Fibroblast of lung (primary cell): Measurements from ENCODE around the gene AGTPBP1. TPM values are rescaled to one million over a fixed set of nuclear protein-coding genes. Genes with fewer than 3 reads are reported as not detected.

Experiments
- DNase-seq, 2 donors: peaks; one replicate each; pipeline versions ENCODE4 v3.0.0 to v3.0.0-alpha.2; 2010; ENCODE audit warnings: low read depth in 2 of 2
- H2AFZ ChIP-seq: 2 replicates; pipeline ENCODE4 v1.5.1; 2012; ENCODE audit warnings: low read length, control low read depth, inconsistent platforms
- H3K27ac ChIP-seq: 2 replicates; pipeline ENCODE4 v1.5.1; 2011; ENCODE audit warnings: low read length, control low read depth; ENCODE audit not compliant: insufficient read depth
- H3K27me3 ChIP-seq: 2 replicates; pipeline ENCODE4 v1.5.1; 2011; ENCODE audit warnings: mild to moderate bottlenecking, low read length; ENCODE audit not compliant: control insufficient read depth, insufficient read depth
- H3K36me3 ChIP-seq: 2 replicates; pipeline ENCODE4 v1.5.1; 2011; ENCODE audit warnings: low read length; ENCODE audit not compliant: control insufficient read depth, insufficient read depth
- H3K4me1 ChIP-seq: 2 replicates; pipeline ENCODE4 v1.5.1; 2011; ENCODE audit warnings: low read length; ENCODE audit not compliant: control insufficient read depth, insufficient read depth; ENCODE audit errors: extremely low read depth
- H3K4me2 ChIP-seq: 2 replicates; pipeline ENCODE4 v1.5.1; 2011; ENCODE audit warnings: low read length, control low read depth; ENCODE audit not compliant: insufficient read depth; ENCODE audit errors: extremely low read depth
- H3K4me3 ChIP-seq, 4 experiments: fragments of 200-600 bp in 1 of 4; sonication (generic) in 1 of 4; replicated peaks in 1 of 4; 2 replicates each; pipeline ENCODE4 v1.5.1; 2011 to 2016; ENCODE audit warnings: low read length in 4 of 4, low read depth in 3 of 4, mild to moderate bottlenecking in 3 of 4, control low read depth in 2 of 4, inconsistent platforms in 1 of 4, mixed read lengths in 1 of 4; ENCODE audit not compliant: insufficient read depth in 1 of 4; ENCODE audit errors: control extremely low read depth in 1 of 4
- H3K79me2 ChIP-seq: 2 replicates; pipeline ENCODE4 v1.5.1; 2012; ENCODE audit warnings: mild to moderate bottlenecking, low read length, inconsistent platforms; ENCODE audit not compliant: control insufficient read depth, insufficient read depth
- H3K9ac ChIP-seq: 2 replicates; pipeline ENCODE4 v1.5.1; 2011; ENCODE audit warnings: mild to moderate bottlenecking, low read length, control low read depth; ENCODE audit not compliant: insufficient read depth
- H3K9me3 ChIP-seq: 2 replicates; pipeline ENCODE4 v1.5.1; 2012; ENCODE audit warnings: low read depth, low read length; ENCODE audit not compliant: control insufficient read depth, insufficient read depth
- H4K20me1 ChIP-seq: 2 replicates; pipeline ENCODE4 v1.5.1; 2011; ENCODE audit warnings: low read length; ENCODE audit not compliant: control insufficient read depth, insufficient read depth; ENCODE audit errors: extremely low read depth
- EZH2 ChIP-seq: IDR thresholded peaks from 2 replicates; pipeline ENCODE4 v1.5.1; 2012; ENCODE audit warnings: low read length, control low read depth, mild to moderate bottlenecking; ENCODE audit errors: missing control alignments
- polyA plus RNA-seq, 2 donors: library from polyadenylated mRNA; depleted of rRNA in 1 of 2; stranded (reverse) in 1 of 2; unstranded in 1 of 2; fragments of >200 nt; gene quantifications; 2 replicates each; pipeline ENCODE4 v1.2.1, GENCODE V29; 2011 to 2012; ENCODE audit warnings: missing spikeins in 1 of 2
- total RNA-seq: library from RNA; depleted of rRNA; stranded (reverse); fragments of >200 nt; gene quantifications from 2 replicates; pipeline ENCODE4 v1.2.1, GENCODE V29; 2014
- TF ChIP-seq, protein P1 (sequence below), 2 donors: IDR thresholded peaks in 1 of 2; conservative IDR thresholded peaks in 1 of 2; 1 replicate in 1 of 2; 2 replicates in 1 of 2; pipeline ENCODE4 v1.5.1; 2011 to 2012; ENCODE audit warnings: low read length in 2 of 2, control low read depth in 1 of 2, inconsistent platforms in 1 of 2, low read depth in 1 of 2, mild to moderate bottlenecking in 1 of 2

AGTPBP1 gene
- total and polyA plus RNA-seq, 2 donors (not counting 1 experiment from before 2014, with no cell fraction given) = 10.6 to 10.7 TPM

DNA sequence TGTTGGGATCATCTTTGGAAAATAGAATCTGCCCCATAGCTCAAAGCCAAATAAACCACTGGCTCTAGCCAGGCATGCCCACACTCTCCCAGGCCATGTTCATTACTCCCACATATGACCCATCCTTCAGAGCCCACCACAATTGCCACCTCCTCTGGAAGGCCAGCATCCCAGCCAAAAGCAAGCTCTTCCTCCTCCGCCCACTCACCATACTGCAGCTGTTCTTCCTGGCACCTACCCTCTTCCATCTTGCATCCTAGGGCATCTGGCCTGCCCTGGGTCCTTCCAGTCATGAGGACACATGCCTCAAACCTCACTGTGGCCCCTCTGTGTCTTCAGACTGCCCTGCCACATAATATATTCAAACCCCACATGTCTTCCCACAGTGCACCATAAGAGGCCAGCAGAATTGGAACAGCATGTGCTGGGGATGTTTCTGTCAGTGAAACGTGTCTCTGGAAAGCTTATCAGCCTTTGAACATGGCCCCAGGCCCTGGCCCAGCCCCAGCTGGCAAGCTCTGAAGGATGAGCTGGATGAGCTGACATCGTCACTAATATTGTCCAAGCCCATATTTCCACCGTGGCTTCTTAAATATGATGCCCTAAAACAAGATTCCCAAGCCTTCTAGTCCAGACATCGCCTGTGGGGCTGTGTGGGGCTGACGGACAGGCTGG, 230.8 kb downstream of the AGTPBP1 start:
- DNase-seq = no peak
- Histone ChIP-seq H3K4me3 (no peak overlapping the region), H2AFZ (no peak overlapping the region), H3K36me3 (no peaks in the 10 kb centered on the region), H3K9ac (no peak overlapping the region), H3K79me2 (no peaks in the 10 kb centered on the region), H4K20me1 (no peaks in the 10 kb centered on the region), H3K9me3 (no peaks in the 10 kb centered on the region), H3K4me2 (no peak overlapping the region), H3K4me1 (no peaks in the 10 kb centered on the region), H3K27ac (no peak overlapping the region), H3K27me3 (no peaks in the 10 kb centered on the region)
- TF ChIP-seq, protein P1, sequence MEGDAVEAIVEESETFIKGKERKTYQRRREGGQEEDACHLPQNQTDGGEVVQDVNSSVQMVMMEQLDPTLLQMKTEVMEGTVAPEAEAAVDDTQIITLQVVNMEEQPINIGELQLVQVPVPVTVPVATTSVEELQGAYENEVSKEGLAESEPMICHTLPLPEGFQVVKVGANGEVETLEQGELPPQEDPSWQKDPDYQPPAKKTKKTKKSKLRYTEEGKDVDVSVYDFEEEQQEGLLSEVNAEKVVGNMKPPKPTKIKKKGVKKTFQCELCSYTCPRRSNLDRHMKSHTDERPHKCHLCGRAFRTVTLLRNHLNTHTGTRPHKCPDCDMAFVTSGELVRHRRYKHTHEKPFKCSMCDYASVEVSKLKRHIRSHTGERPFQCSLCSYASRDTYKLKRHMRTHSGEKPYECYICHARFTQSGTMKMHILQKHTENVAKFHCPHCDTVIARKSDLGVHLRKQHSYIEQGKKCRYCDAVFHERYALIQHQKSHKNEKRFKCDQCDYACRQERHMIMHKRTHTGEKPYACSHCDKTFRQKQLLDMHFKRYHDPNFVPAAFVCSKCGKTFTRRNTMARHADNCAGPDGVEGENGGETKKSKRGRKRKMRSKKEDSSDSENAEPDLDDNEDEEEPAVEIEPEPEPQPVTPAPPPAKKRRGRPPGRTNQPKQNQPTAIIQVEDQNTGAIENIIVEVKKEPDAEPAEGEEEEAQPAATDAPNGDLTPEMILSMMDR (conservative IDR thresholded peaks at IDR 0.05 in 1 of 2, IDR thresholded peaks at IDR 0.05 in 1 of 2; ENCODE audit: low read depth in 1 of 2, low read length in 2 of 2) = no peak
- TF ChIP-seq EZH2 = no peak

DNA sequence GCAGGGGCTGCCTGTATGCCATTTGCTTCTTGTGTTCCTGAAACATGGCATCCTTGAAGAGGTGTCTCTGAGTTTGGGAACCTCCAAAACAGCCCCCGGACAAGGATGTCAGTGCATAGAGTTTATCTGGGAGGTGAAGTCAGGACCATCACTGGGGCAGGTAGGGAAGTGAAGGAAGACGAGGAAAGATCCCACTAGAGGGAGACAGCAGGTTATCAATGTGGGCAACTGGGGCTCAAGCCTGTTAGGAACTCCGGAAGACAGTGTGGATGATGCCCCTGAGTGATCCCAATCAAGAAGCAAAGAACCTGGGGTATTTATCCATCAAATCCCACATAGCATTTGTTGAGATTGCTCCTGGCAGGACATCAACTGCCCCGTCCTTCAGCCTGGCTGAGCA, 233.1 kb downstream of the AGTPBP1 start:
- H3K9ac ChIP-seq = no peak overlapping the region
- no peak overlapping the region for H3K4me3 ChIP-seq
- no peaks in the 10 kb centered on the region for H3K4me1 ChIP-seq
- H3K27ac ChIP-seq = no peak overlapping the region
- H3K4me2 ChIP-seq = no peak overlapping the region
- no peak overlapping the region for H2AFZ ChIP-seq
- no peak for DNase-seq
- no peaks in the 10 kb centered on the region for H4K20me1 ChIP-seq
- H3K36me3 ChIP-seq = no peaks in the 10 kb centered on the region
- H3K27me3 ChIP-seq = no peaks in the 10 kb centered on the region
- TF ChIP-seq EZH2 = no peak
- TF ChIP-seq, protein P1 (conservative IDR thresholded peaks at IDR 0.05 in 1 of 2, IDR thresholded peaks at IDR 0.05 in 1 of 2; ENCODE audit: low read depth in 1 of 2, low read length in 2 of 2) = no peak
- no peaks in the 10 kb centered on the region for H3K9me3 ChIP-seq
- H3K79me2 ChIP-seq = no peaks in the 10 kb centered on the region

DNA sequence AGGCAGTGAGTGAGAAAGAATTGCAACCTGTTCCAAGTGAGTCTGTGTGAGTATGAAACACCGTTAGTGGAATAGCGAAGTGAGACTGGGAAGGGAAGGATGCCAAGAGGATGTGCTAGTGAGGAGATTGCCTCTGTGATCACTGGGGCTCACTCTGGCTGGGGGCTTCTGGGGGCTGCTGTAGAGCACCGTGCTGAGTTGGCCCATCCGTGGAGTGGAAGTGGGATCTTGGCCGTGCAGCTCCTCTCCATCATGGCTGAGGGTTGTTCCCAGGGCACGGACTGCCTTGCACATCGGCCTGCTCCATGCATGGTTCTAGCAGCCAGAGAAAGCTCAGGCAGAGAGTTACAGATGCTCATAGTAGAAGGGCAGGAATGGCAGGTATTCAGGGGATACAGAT, 236.1 kb downstream of the AGTPBP1 start:
- Histone ChIP-seq H2AFZ (no peak overlapping the region), H3K9ac (no peak overlapping the region), H3K27me3 (no peaks in the 10 kb centered on the region), H4K20me1 (no peaks in the 10 kb centered on the region), H3K4me2 (no peak overlapping the region), H3K79me2 (no peaks in the 10 kb centered on the region), H3K9me3 (no peaks in the 10 kb centered on the region), H3K4me1 (no peaks in the 10 kb centered on the region), H3K27ac (no peak overlapping the region), H3K4me3 (no peak overlapping the region), H3K36me3 (no peaks in the 10 kb centered on the region)
- TF ChIP-seq EZH2 = no peak
- TF ChIP-seq, protein P1 (conservative IDR thresholded peaks at IDR 0.05 in 1 of 2, IDR thresholded peaks at IDR 0.05 in 1 of 2; ENCODE audit: low read depth in 1 of 2, low read length in 2 of 2) = no peak
- no peak for DNase-seq
